NCI-H345 (cell line): Measurements from ENCODE around the gene TEAD1.

Experiments used
- DNase-seq: peaks from one replicate; lab custom pipeline; 2025; lab: John Stamatoyannopoulos, UW

TEAD1 gene

DNA sequence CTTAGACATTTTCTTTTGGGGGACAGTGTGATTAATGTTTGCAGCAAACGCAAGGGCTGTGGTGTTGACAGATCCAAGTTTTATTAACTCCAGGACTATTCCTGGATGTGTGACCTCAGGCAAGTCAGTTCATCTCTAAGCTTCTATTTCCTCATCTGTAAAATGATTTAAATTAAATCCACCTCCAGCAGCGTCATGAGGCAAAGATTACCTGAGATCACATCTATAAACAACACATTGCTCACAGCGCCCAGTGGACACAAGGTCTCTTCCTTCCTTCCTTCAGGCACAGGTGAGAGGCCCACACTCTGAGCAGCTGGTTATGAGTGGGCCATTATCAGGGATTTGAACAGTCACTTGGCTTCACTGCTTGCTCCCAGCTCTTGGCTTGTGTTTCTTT is 223.6 kb downstream of the TEAD1 start:
- no peak for DNase-seq

DNA sequence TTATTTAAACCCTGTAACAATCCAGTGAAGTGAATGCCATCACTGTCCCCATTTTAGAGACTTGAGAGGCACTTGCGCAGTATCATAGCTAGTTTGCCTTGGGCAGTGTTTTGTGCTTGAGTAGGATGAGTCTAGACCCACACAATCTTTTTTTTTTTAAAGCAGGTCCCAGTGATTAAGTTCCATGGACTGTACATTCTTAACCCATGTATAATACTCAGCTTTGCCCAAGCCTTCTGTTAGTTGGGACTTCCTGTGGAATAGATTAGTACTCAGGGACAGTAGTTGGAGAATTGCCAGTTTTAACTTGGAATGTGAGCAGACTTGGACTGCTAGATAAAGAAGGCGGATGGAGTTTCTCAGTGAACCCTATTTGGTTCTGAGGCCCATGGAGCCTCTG is 226.3 kb downstream of the TEAD1 start:
- DNase-seq, result no peak

DNA sequence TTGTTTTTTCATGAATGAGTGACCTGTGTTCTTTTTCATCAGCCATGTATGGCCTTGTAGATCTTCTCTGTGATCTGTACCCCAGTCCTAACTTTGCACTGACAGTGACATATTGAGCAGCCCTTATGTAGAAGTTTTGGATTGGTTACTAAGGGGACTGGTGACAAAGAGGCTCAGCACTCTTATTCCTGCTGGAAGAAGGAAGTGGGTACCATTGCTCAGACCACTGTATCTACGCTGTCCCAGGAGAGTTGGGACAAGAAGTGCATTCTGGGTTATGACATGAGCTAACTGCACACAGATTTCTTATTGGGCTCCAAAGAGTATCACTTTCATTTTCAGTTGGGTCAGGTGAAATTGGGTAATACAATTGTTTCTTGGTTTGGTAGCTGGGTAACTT is 227.1 kb downstream of the TEAD1 start:
- DNase-seq, result no peak

DNA sequence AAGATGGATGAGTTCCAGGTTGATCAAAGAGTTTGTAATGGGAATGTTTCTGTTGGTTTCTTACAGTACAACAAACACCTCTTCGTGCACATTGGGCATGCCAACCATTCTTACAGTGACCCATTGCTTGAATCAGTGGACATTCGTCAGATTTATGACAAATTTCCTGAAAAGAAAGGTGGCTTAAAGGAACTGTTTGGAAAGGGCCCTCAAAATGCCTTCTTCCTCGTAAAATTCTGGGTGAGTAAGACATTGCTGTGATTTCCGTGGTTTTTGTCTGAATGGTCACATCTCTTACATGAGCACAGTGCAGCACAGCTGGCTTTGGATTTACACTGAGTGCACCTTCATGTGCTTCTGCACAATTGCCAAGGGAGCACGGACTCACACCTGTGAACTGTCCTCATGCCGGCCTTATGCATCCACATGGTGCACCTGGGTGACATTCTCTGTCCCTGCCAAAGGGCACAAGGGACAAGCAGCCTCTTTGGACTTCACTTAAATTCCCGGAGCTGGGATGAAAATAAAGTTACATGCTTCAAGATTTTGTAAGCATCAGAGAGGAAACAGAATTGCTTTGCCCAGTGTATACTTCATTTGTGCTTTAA is 227.8 kb downstream of the TEAD1 start:
- no peak for DNase-seq

DNA sequence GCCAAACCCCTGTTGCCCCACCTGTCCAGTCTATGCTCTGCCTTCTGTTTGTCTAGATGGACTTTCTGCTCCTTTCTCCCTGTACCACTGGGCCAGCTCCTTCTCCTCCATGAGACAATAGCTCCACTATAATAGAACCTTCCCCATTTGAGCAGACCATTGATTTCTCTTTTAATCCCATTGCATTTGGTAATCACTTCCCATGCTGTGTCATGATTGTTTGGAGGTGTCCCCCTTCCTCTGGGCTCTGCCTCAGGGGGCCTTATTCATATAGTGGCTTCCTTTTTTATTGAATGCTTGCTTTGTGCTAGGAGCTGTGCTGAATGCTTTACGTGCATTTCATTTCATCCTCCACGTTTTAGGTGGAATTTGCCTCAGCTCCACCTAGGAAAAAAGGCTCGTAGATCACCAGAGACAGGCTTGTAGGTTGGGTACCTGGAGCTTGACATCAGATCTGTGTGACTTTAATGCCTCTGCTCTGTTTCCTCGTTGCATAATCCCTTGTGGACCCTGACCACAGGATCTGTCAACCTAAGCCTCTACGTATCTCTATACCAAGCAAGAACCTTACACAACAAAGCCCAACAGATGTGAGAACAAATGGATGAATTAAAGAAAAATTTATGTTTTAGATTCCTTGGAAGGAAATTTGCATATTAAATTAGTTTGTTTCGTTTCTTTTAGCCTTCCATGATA is 228.7 kb downstream of the TEAD1 start:
- no peak for DNase-seq

DNA sequence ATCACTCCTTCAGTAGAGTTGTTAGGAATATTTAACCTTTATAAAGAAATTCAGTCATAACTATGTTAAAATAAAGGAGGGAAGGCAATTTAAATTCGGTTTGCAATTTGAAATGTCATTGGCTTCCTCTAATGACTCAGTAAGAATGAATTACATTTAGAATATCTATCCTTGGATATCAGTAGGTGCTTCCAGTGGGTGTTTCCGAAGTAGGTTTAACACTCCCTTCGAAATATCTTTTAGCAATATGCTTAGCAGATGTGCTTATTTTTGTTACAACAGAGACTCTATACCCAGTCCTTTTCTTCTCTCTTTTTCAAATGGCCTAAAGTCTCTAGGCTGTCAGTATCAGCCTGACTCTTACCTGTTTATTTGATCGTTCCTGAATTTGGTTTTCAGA is 231.2 kb downstream of the TEAD1 start:
- DNase-seq, result no peak

DNA sequence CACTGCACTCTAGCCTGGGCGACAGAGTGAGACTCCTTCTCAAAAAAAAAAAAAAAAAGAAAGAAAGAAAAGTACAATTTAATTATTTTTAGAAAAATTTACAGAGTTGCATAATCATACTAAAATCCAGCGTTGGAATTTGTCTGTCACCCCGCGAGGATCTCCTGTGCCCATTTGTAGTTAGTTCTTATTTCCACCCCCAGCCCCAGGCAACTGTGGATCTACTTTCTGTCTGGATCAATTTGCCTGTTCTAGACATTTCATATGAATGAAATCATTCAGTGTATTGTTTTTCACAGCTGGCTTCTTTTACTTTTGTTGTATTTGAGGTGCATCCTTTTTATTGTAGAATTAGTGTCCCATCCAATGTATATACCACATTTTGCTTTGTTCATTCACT is 232.3 kb downstream of the TEAD1 start:
- no peak for DNase-seq

DNA sequence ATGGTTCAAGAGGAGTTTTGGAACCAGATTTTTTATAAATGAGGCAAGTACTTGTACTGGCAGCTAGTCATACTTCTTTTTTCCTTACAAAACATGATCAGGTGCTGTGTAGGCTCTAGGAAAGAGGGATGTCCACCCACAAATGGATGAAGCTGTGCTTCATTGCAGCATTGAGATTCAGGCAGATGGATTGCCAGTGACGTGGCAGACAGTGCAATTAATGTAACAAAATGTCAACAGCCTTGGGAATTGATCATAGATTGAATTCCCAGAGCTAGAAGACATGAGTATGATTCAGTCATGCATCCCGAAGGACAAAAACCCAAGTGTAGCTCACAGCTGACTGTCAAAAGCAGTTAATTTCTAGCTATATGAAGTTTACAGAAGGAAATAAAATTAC is 235.7 kb downstream of the TEAD1 start:
- no peak for DNase-seq

DNA sequence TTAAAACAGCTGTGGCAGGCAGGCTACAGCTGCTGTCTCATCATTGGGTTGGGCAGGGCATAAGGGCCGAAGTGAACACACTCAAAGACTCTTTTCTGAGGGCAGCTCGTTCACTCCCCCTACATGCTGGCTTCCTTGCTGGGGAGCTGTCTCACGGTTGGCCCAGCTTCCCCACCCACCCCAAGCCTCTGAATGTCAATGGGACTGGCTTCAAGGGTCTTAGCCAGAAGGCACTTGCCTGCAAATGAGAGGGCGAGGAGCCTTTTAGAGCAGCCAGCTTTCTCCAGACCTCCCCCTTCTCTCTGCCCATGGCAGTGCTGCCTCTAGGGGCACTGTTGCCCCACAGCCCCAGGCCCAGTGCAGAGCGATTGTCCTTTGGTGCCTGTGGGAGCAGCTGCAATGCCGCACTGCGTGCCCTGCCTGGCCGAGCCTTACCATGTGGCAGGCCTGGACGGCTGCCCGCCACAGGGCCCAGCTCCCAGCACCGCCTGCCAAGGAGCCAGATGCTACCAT is 240.2 kb downstream of the TEAD1 start:
- no peak for DNase-seq

DNA sequence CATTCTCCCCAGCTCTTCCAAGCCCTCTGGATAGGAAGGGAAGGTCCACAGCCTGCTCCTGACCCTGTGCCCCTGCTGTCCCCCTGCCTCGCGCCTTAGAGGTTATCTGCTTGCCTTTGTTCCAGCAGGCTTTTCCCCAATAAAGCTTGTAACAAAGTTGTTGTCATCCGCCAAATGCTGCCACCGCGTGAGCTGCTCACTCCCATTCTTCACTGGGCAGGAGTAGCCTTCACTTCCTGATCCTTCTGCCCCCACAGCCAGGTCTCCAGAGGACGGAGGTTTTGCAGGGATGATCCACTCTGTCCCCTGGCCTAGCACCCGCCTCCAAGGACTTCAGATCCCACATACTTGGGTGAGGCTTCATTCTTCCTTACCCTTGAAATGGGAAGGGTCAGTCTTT is 240.9 kb downstream of the TEAD1 start:
- DNase-seq, result no peak

DNA sequence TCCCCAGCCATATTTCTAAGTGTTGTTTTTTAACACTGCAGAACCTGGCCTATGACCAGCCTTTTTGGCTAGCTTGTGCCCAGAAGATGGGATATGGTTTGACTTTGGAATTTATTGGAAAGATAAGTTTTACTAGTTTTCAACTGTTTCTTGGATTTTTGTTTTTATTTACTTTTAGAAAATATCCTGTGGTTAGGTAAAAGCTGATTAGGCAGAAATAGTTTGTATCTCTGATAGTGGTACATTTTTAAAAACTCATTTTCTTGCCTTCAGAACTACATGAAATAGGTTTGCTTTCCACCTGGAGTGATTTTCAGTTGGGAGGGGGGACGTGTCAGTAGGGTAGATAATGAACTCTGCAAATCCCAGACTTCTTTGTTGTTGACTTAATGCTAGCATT is 243.6 kb downstream of the TEAD1 start:
- DNase-seq, result no peak

DNA sequence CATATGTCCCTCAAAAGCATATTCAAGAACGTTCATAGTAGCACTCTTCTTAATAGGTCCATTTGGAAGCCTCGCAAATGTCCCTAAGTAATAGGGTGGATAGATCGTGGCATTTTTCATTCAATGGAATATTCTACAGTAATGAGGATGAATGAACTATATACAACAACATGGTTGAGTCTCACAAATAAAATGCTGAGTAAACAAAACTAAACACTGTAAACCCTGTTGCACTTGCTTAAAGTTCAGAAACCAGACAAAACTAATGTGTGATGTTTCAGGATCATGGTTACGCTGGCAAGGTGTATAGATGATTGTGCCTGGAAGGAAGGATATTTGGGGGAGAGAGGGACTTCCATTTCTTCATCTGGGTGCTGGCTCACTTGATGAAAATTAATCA is 244.4 kb downstream of the TEAD1 start:
- DNase-seq, result no peak

DNA sequence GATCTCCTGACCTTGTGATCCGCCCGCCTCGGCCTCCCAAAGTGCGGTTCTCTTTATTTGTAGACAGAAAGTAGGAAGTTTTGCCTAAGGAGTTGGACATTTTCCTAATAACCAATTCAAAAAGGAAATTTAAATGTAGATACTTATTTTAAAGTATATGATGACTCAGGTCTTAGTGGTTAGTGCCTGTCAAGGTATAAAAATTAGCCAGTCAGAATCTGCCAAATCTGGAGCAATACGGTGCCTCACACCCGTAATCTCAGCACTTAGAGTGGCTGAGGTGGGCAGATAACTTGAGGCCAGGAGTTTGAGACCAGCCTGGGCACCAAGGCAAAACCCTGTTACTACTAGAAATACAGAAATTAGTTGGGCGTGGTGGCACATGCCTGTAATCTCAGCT is 248.2 kb downstream of the TEAD1 start:
- DNase-seq, result no peak

DNA sequence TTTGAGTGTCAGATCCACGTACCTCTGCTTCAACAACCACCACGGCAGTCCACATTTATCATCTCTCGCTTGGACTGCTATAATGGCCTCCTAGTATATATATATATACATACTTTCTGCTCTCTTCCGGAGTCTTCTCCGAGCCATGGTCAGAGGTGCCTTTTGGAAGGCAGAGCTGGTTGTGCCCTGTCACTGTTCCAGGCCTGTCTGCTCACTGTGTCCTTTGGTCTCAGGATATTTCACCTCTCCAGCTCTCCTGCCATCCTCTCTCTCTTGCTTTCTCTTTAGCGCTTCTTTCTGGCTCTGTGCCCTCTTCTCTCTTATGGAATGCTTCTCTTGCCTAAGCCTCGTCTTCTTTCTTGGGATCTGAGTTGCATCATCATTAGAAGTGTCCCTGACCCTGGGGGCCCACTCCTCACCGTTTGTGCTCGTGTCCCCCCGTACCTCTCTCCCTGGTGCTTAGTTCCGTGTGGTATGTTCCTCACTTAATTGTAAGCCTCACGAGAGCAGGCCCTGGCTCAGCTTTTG is 248.8 kb downstream of the TEAD1 start:
- DNase-seq, result no peak

DNA sequence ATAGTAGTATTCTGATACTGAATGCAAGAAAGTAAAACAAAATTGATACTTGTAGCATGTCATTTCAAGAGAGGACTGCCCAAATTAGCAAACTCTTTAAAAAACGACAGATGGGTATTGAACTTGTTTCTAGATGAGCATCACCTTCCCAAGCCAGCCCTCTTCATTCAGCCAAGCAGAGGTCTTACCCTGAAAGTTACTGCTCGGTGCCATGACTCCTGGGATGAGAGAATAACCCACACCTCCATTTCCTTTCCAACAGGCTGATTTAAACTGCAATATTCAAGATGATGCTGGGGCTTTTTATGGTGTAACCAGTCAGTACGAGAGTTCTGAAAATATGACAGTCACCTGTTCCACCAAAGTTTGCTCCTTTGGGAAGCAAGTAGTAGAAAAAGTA is 250.4 kb downstream of the TEAD1 start:
- no peak for DNase-seq

DNA sequence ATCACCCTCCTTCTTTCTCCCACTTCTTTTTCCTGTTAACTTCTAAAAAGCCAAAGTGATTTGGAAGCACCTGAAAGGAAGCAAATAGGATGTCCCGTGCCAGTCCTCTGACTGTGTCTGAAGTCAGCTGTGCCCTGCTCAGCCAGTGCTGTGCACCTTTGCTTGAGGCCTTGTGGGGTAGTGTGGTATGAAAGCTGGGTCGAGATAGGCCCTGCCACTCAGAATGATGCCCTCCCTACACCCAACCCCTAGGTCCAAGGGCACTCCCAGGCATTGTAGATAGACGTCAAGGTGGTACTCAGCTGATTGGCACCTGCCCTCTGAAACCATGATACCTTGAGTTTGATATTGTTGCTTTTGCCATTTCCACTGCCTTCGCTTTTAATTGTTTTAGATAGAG is 251.3 kb downstream of the TEAD1 start:
- DNase-seq, result no peak

DNA sequence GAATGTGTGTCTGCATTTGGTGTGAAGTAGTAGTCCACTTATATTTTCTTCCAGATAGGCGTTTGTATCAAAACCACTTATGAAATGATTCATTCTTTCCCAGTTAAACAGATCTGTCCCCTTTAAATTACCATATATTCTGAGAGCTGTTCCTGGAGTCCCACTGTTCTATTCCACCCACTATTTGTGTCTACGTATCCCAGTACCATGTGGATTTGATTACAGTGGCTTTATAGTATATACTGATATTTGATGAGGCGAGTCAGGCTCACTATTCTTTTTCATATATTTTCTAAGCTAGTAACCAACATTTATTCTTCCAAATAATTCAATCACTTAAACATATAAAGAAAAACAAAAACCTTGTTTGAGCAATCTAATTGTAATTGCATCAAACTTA is 253.0 kb downstream of the TEAD1 start:
- no peak for DNase-seq

DNA sequence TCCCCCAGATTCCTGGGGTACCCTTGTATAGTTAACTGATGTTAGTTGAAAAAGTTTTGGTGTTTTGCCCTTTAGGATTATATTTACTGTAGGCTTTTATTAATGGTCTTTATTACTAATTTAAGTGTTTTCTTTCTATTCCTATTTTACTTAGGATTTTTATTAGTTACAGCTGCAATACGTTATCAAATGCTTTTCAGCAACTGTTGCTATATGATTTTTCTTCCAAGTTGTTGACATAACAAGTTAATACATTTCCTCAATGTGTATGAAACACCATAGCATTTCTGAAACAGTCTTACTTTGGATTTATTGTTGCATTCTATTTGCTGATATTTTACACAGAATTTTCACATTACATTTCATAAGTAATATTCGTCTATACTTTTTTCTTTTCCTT is 253.7 kb downstream of the TEAD1 start:
- DNase-seq, result no peak

DNA sequence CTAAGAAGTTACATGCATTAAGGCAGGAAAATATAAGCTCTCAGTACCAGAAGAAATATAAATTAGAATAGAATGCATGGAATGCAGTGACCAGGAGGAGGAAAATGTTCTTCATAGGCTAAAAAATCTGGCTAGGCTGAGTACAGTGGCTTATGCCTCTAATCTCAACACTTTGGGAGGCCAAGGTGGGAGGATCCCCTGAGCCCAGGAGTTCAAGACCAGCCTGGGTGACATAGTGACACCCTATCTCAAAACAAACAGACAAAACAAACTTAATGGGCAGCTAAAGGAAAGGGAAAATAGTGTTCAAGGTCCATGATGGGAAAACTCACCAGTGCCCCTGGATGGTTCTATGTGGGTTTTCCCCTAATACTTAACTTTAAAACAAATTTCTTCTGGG is 256.6 kb downstream of the TEAD1 start:
- no peak for DNase-seq

DNA sequence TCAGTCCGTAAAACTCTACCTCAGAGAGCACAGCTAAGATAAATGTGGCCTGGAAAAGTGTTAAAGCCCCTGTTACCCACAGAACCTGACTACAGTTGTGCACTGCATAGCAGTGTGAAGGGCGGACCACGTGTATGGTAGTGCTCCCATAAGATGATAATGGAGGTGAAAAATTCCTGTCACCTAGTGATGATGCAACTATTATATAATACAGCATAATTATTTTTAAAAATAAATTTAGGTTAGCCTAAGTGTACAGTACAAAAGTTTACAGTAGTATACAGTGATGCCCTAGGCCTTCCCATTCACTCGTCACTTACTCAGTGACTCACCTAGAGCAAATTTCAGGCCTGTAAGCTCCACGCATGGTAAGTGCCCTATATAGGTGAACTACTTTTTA is 258.3 kb downstream of the TEAD1 start:
- DNase-seq, result no peak

DNA sequence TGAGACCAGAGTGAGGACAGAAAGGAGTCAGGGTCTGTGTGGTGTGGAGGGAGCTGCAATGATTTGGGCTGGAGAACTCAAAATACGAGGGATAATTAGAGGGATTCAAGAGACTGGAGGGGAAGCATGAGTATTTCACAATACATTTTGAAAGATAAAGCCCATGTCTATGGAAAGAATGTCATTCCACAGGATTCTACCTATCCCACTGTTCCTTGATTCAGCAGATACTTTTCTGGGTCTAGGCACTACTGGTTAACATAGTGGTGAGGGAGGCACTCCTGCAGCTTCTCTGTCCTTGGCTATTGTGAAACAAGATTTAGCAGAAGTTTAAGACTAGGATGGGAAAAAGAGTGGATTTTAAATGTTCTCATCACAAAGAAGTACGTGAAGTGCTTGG is 262.0 kb downstream of the TEAD1 start:
- DNase-seq, result no peak

DNA sequence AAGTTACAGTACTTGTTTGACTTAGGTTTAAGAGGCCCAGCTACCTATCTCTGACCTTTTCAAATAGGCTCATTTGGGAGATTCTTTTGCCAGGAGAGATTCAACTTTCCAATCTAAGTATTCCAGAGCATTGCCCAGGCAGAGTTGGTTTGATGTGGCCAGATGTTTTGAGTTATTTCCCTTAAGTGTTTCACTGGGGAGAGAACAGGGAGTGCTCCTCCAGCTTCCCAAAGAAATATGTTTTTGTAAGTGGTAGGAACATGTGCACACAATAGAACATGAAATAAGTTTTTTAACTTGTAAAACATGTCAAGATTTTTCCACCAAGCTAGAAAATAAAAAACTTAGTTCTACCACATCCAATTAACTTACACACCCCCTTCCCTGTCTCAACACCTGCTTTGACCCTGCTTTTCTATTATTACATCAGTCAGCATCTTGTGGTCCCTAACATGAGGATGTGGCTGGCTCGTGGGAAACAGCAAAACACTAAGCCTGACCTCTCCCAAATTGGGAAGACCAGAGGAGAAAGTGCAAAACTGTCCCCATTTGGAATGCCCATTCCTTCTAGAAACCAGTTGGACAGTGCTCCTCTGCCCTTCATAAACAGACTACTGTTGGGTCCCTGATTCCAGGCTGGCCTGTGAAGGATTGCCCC is 264.5 kb downstream of the TEAD1 start:
- DNase-seq, result no peak

DNA sequence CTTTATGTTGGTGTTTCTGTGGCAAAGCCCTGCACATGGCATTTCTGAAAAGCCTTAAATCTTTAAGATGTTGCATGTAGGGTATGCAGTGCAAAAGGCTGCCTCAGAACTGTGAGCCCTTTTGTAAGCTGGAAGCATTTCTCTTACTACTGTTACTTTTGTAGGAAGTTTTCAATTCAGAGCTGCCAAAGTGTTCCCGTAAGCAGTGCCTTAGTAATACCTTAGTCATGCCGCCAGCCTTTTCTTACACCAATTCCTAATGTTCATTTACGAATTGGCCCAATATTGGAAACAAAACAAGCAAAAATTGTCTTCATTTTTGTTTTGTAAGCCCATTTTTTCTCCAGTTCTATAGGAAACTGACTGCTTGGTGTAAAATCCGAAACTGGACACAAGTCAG is 267.4 kb downstream of the TEAD1 start:
- no peak for DNase-seq
